Esophagus squamous epithelium (tissue), 4 donors: Measurements from ENCODE around the gene LDLRAD3.

Experiments
- POLR2A ChIP-seq, 4 donors: fragments of 450-650 bp; IDR thresholded peaks; one replicate each; pipeline ENCODE4 v1.6.1; 2017; ENCODE audit warnings: antibody characterized with exemption in 4 of 4, mild to moderate bottlenecking in 4 of 4, moderate library complexity in 3 of 4
- TF ChIP-seq, protein P1 (sequence below), 6 experiments: fragments of 450-650 bp in 4 of 6; fragments of 200-600 bp in 2 of 6; sonication (generic) in 2 of 6; IDR thresholded peaks; one replicate each; pipeline ENCODE4 v1.5.1; 2016 to 2019; ENCODE audit warnings: antibody characterized with exemption in 6 of 6, mild to moderate bottlenecking in 4 of 6, moderate library complexity in 4 of 6

DNA sequence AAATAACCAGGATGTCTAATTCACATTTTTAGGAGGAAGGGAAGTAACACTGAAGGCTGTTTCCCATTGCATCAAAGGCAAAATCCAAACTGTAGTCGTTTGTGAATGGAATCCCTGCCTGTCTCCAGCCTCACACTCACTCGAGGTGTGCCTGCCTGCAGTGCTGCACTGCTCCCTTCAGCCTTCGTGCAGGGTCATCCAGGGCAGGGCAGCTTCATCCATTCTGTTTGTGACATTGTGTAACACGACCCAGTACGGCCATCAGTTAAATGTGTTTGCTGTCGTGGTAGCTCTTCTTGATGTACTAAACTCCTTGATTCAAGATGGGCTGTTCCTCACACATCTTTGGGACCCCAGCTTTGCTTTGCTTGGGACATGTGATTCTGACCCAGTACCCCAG is 34.3 kb downstream of the LDLRAD3 start:
- TF ChIP-seq POLR2A (IDR thresholded peaks at IDR 0.05) = no peak
- TF ChIP-seq, protein P1, sequence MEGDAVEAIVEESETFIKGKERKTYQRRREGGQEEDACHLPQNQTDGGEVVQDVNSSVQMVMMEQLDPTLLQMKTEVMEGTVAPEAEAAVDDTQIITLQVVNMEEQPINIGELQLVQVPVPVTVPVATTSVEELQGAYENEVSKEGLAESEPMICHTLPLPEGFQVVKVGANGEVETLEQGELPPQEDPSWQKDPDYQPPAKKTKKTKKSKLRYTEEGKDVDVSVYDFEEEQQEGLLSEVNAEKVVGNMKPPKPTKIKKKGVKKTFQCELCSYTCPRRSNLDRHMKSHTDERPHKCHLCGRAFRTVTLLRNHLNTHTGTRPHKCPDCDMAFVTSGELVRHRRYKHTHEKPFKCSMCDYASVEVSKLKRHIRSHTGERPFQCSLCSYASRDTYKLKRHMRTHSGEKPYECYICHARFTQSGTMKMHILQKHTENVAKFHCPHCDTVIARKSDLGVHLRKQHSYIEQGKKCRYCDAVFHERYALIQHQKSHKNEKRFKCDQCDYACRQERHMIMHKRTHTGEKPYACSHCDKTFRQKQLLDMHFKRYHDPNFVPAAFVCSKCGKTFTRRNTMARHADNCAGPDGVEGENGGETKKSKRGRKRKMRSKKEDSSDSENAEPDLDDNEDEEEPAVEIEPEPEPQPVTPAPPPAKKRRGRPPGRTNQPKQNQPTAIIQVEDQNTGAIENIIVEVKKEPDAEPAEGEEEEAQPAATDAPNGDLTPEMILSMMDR (IDR thresholded peaks at IDR 0.05) = no peak
